Measurements from ENCODE around the gene DCST2.

- TF ChIP-seq CTCF (IDR thresholded peaks at IDR 0.05 in 2 of 3, conservative IDR thresholded peaks at IDR 0.05 in 1 of 3; ENCODE audit: control insufficient read depth in 2 of 3, extremely low read depth in 1 of 3, insufficient read depth in 1 of 3, low read depth in 3 of 3, low read length in 3 of 3) (no peak), ZBTB33 (IDR thresholded peaks at IDR 0.05) (no peak), SIN3A (IDR thresholded peaks at IDR 0.05; ENCODE audit: low read depth, low read length) (no peak), MXI1 (IDR thresholded peaks at IDR 0.05; ENCODE audit: low read depth, low read length) (no peak)
Measured at GRCh38 chr1:155035936-155036335, 2.4 kb upstream of the DCST2 start.
